HCT116 (cell line): ENCODE measurements around the gene PRND. TPM values are rescaled to one million over a fixed set of nuclear protein-coding genes. Genes with fewer than 3 reads are reported as not detected.

Experiments used
- ATAC-seq: fragments of 200-7000 bp; cut with Tn5 transposase; 2 replicates; pipeline ENCODE4 v1.9.1; 2020; ENCODE audit warnings: mild to moderate bottlenecking, moderate library complexity
- BruUV-seq: library from RNA; stranded (reverse); fragments of 400-500 nt; replicated peaks from 2 replicates; lab custom pipeline; 2021; lab: Mats Ljungman, UMichigan
- CTCF ChIA-PET: fragments of 300-600 bp; sonication (Branson Sonifier 250); formaldehyde crosslinking; loops from one replicate; lab custom pipeline; 2021; ENCODE audit warnings: antibody characterized with exemption; lab: Charles Lee
- POLR2A ChIA-PET: fragments of 300-600, 350-600 bp; sonication (Branson Sonifier 250); formaldehyde crosslinking; loops from one replicate; lab custom pipeline; 2021; ENCODE audit warnings: antibody characterized with exemption; lab: Charles Lee
- RAD21 ChIA-PET, 2 experiments: fragments of 300-600 bp; sonication (Branson Sonifier 250); formaldehyde crosslinking; loops; one replicate each; lab custom pipeline; 2023; ENCODE audit warnings: low total read pairs in 2 of 2; ENCODE audit not compliant: uncharacterized antibody in 2 of 2, unreplicated experiment in 2 of 2, low non-redundant PET in 1 of 2; lab: Charles Lee
- DNase-seq: peaks from one replicate; pipeline ENCODE4 v3.0.0-alpha.2; 2010; ENCODE audit warnings: low read depth, low spot score
- H2AFZ ChIP-seq: fragments of 200-600 bp; shearing (Covaris generic), sonication (generic); 2 replicates; pipeline ENCODE4 v1.6.1; 2017; ENCODE audit warnings: low read depth, mixed run types, mixed read lengths, antibody characterized with exemption, low read length; ENCODE audit not compliant: poor library complexity, severe bottlenecking
- H3K27ac ChIP-seq: 2 replicates; pipeline ENCODE4 v1.5.1; 2012; ENCODE audit warnings: low read depth, low read length
- H3K27me3 ChIP-seq: fragments of 200-600 bp; sonication (generic); 2 replicates; pipeline ENCODE4 v1.6.1; 2016; ENCODE audit warnings: mixed run types, low read length, mixed read lengths; ENCODE audit not compliant: insufficient read depth
- H3K36me3 ChIP-seq, 2 experiments: fragments of 200-500 bp in 1 of 2; fragments of 200-600 bp in 1 of 2; sonication (Bioruptor generic) in 1 of 2; sonication (generic) in 1 of 2; 2 replicates each; pipeline versions ENCODE4 v1.5.1 to v1.6.1; 2014 to 2016; ENCODE audit warnings: low read length in 2 of 2, inconsistent platforms in 1 of 2, mixed read lengths in 1 of 2, mixed run types in 1 of 2; ENCODE audit not compliant: insufficient read depth in 2 of 2, control insufficient read depth in 1 of 2
- H3K4me1 ChIP-seq, 2 experiments: fragments of 200-600 bp in 1 of 2; sonication (generic) in 1 of 2; 2 replicates each; pipeline versions ENCODE4 v1.5.1 to v1.6.1; 2012 to 2017; ENCODE audit warnings: low read length in 2 of 2, inconsistent platforms in 1 of 2, mild to moderate bottlenecking in 1 of 2, mixed read lengths in 1 of 2, mixed run types in 1 of 2, moderate library complexity in 1 of 2; ENCODE audit not compliant: insufficient read depth in 2 of 2, control insufficient read depth in 1 of 2
- H3K4me2 ChIP-seq: fragments of 200-600 bp; sonication (generic); 2 replicates; pipeline ENCODE4 v1.6.1; 2017; ENCODE audit warnings: mixed run types, low read length, mixed read lengths
- H3K4me3 ChIP-seq, 2 experiments: fragments of 200-600 bp in 1 of 2; sonication (generic) in 1 of 2; replicated peaks in 1 of 2; 2 replicates each; pipeline ENCODE4 v1.5.1; 2011 to 2016; ENCODE audit warnings: low read length in 2 of 2, control low read depth in 1 of 2, low read depth in 1 of 2, mild to moderate bottlenecking in 1 of 2, mixed read lengths in 1 of 2, mixed run types in 1 of 2
- H3K79me2 ChIP-seq: fragments of 200-600 bp; sonication (generic); 2 replicates; pipeline ENCODE4 v1.6.1; 2017; ENCODE audit warnings: mild to moderate bottlenecking, mixed run types, low read length, moderate library complexity, mixed read lengths; ENCODE audit not compliant: insufficient read depth
- H3K9ac ChIP-seq: fragments of 200-600 bp; sonication (generic); 2 replicates; pipeline ENCODE4 v1.6.1; 2016; ENCODE audit warnings: low read length, mixed read lengths
- H3K9me2 ChIP-seq: fragments of 200-600 bp; sonication (generic), shearing (Covaris generic); 2 replicates; pipeline ENCODE4 v1.6.1; 2017; ENCODE audit warnings: mixed run types, mild to moderate bottlenecking, moderate library complexity; ENCODE audit not compliant: insufficient read depth
- H3K9me3 ChIP-seq, 2 experiments: fragments of 200-500 bp in 1 of 2; fragments of 200-600 bp in 1 of 2; sonication (Bioruptor generic) in 1 of 2; sonication (generic) in 1 of 2; 2 replicates each; pipeline ENCODE4 v1.6.1; 2014 to 2017; ENCODE audit warnings: low read length in 2 of 2, mixed read lengths in 2 of 2, inconsistent platforms in 1 of 2, low read depth in 1 of 2, mild to moderate bottlenecking in 1 of 2, mixed run types in 1 of 2, moderate library complexity in 1 of 2; ENCODE audit not compliant: control insufficient read depth in 1 of 2, insufficient read depth in 1 of 2
- H4K20me1 ChIP-seq: fragments of 200-600 bp; sonication (generic), shearing (Covaris generic); 2 replicates; pipeline ENCODE4 v1.6.1; 2017; ENCODE audit warnings: mixed run types, mild to moderate bottlenecking, moderate library complexity; ENCODE audit not compliant: insufficient read depth
- ATF3 ChIP-seq: IDR thresholded peaks from 2 replicates; pipeline ENCODE4 v1.6.1; 2012
- CBX3 ChIP-seq: IDR thresholded peaks from 2 replicates; pipeline ENCODE4 v1.6.1; 2012; ENCODE audit warnings: low read depth
- CEBPB ChIP-seq: IDR thresholded peaks from 2 replicates; pipeline ENCODE4 v1.6.1; 2012; ENCODE audit warnings: low read depth
- CTCF ChIP-seq, 3 experiments: fragments of 200-600 bp in 1 of 3; sonication (generic) in 1 of 3; IDR thresholded peaks in 2 of 3; conservative IDR thresholded peaks in 1 of 3; 2 replicates each; pipeline ENCODE4 v1.5.1; 2012 to 2017; ENCODE audit warnings: low read depth in 2 of 3, low read length in 2 of 3, antibody characterized with exemption in 1 of 3, borderline replicate concordance in 1 of 3, control low read depth in 1 of 3, mild to moderate bottlenecking in 1 of 3, mixed read lengths in 1 of 3, mixed run types in 1 of 3, moderate library complexity in 1 of 3; ENCODE audit not compliant: insufficient read depth in 1 of 3
- ELF1 ChIP-seq: IDR thresholded peaks from 2 replicates; pipeline ENCODE4 v1.6.1; 2012; ENCODE audit warnings: low read depth, borderline replicate concordance
- EZH2 ChIP-seq: fragments of 200-600 bp; sonication (generic); IDR thresholded peaks from 2 replicates; pipeline ENCODE4 v1.6.1; 2017; ENCODE audit warnings: antibody characterized with exemption, mixed run types
- EZH2phosphoT487 ChIP-seq: fragments of 200-600 bp; IDR thresholded peaks from 2 replicates; pipeline ENCODE4 v1.6.1; 2018; ENCODE audit warnings: antibody characterized with exemption, borderline replicate concordance
- FOSL1 ChIP-seq: IDR thresholded peaks from 2 replicates; pipeline ENCODE4 v1.6.1; 2012; ENCODE audit warnings: low read depth
- JUND ChIP-seq: IDR thresholded peaks from 2 replicates; pipeline ENCODE4 v1.6.1; 2012
- MAX ChIP-seq: IDR thresholded peaks from 2 replicates; pipeline ENCODE4 v1.6.1; 2012
- POLR2A ChIP-seq: IDR thresholded peaks from 2 replicates; pipeline ENCODE4 v1.7.0; 2011; ENCODE audit warnings: borderline replicate concordance; ENCODE audit not compliant: insufficient read depth, insufficient read length; ENCODE audit errors: extremely low read depth
- POLR2AphosphoS5 ChIP-seq: IDR thresholded peaks from 2 replicates; pipeline ENCODE4 v1.6.1; 2011; ENCODE audit warnings: mild to moderate bottlenecking, low read depth, low read length, moderate library complexity
- RAD21 ChIP-seq: IDR thresholded peaks from 2 replicates; pipeline ENCODE4 v1.6.1; 2012; ENCODE audit warnings: low read depth, mild to moderate bottlenecking
- SIN3A ChIP-seq: IDR thresholded peaks from 2 replicates; pipeline ENCODE4 v1.6.1; 2012; ENCODE audit warnings: low read depth
- SP1 ChIP-seq: IDR thresholded peaks from 2 replicates; pipeline ENCODE4 v1.6.1; 2012; ENCODE audit warnings: low read depth
- SRF ChIP-seq: IDR thresholded peaks from 2 replicates; pipeline ENCODE4 v1.6.1; 2012; ENCODE audit warnings: low read depth
- TCF7L2 ChIP-seq: IDR thresholded peaks from 2 replicates; pipeline ENCODE4 v1.7.0; 2011; ENCODE audit warnings: borderline replicate concordance, inconsistent platforms; ENCODE audit not compliant: insufficient read depth, insufficient read length; ENCODE audit errors: extremely low read depth
- YY1 ChIP-seq: IDR thresholded peaks from 2 replicates; pipeline ENCODE4 v1.6.1; 2011; ENCODE audit warnings: low read length, low read depth, moderate library complexity, mild to moderate bottlenecking; ENCODE audit not compliant: insufficient replicate concordance; ENCODE audit errors: extremely low read depth
- ZBTB33 ChIP-seq: IDR thresholded peaks from 2 replicates; pipeline ENCODE4 v1.6.1; 2011; ENCODE audit warnings: mild to moderate bottlenecking, low read length, moderate library complexity; ENCODE audit not compliant: insufficient replicate concordance; ENCODE audit errors: extremely low read depth
- ZFX ChIP-seq: fragments of 450-650 bp; IDR thresholded peaks from 2 replicates; pipeline ENCODE4 v1.6.1; 2017
- intact Hi-C: fragments of 100-400 bp; cut with micrococcal nuclease; formaldehyde crosslinking; loops from 2 replicates; pipeline ENCODE4 v1.10.0; 2022
- total RNA-seq: library from RNA; stranded (reverse); gene quantifications from one replicate; pipeline ENCODE4 v1.2.1, GENCODE V29; 2021; ENCODE audit not compliant: unreplicated experiment
- TF ChIP-seq, protein P1 (sequence below): IDR thresholded peaks from 2 replicates; pipeline ENCODE4 v1.6.1; 2012; ENCODE audit warnings: low read depth

Gene PRND
- total RNA-seq, 1 experiment from 2014 or later = not detected

DNA sequence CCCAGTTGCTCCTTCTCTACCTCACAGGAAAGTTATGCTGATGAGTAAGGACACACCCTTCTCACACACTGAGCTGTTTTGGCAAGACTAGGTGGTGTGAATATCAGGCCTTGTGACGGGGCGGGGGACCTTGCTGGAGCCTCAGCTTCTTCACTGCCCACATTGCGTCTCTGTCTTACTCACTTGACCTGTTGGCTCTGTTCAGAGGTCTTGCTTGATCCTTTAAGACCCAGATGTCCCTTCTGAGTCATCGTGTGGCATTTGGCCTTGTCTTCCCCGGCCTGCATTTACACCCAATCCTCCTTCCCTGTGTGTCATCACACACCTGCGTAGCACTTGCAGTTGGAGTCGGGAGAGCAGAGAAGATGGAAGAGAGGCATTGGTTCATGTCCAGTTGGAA lies 8.3 kb upstream of the PRND start:
- ChIA-PET CTCF (interaction anchor here (0.9 to 1.1 kb wide), 2 partner anchors 100 to 423 kb away, joined by 3 to 6 read pairs; no protein-coding TSS in a partner anchor), RAD21 (no interaction called here), POLR2A (no interaction called here)
- no peak overlapping the region for H3K9ac ChIP-seq
- peak; percentile 90 for ATAC-seq
- peaks cover 10 to 19% of the 10 kb centered on the region in 2 experiments for H3K4me1 ChIP-seq
- no peaks in the 10 kb centered on the region for H3K9me3 ChIP-seq
- H3K4me2 ChIP-seq = peak overlapping the region; percentile 58
- intact Hi-C loops = no loop called here
- H2AFZ ChIP-seq = peak overlapping the region; percentile 52
- no peak overlapping the region for H3K27ac ChIP-seq
- no peaks in the 10 kb centered on the region for H3K9me2 ChIP-seq
- no TSS peak for BruUV-seq
- H4K20me1 ChIP-seq = no peaks in the 10 kb centered on the region
- H3K27me3 ChIP-seq = no peaks in the 10 kb centered on the region
- H3K4me3 ChIP-seq = peak overlapping the region in 1 of 2 experiments; percentile 28; a peak in 2 of 4 replicates
- H3K36me3 ChIP-seq = no peaks in the 10 kb centered on the region
- peak; percentile 79 for DNase-seq
- H3K79me2 ChIP-seq = no peaks in the 10 kb centered on the region
- TF ChIP-seq JUND (peak; percentile 84), CBX3 (no peak; the same call in none of the 2 replicates), CTCF (IDR thresholded peaks at IDR 0.05 in 2 of 3, conservative IDR thresholded peaks at IDR 0.05 in 1 of 3; ENCODE audit: borderline replicate concordance in 1 of 3, insufficient read depth in 1 of 3, low read depth in 2 of 3, low read length in 2 of 3) (no peak), POLR2AphosphoS5 (peak; percentile 25; the same call in 1 of the 2 replicates), POLR2A (no peak), ATF3 (no peak; the same call in 1 of the 2 replicates), ZBTB33 (no peak), RAD21 (peak; percentile 18; the same call in 1 of the 2 replicates), ZFX (no peak), EZH2phosphoT487 (no peak), EZH2 (no peak), YY1 (no peak), SP1 (peak; percentile 82), CEBPB (peak; percentile 76), FOSL1 (peak; percentile 87), ELF1 (no peak), MAX (peak; percentile 76), SIN3A (peak; percentile 51; the same call in 1 of the 2 replicates), SRF (0 out of 2 replicates have a peak, but pooled peaks have one; percentile 54), TCF7L2 (no peak)
- TF ChIP-seq, protein P1, sequence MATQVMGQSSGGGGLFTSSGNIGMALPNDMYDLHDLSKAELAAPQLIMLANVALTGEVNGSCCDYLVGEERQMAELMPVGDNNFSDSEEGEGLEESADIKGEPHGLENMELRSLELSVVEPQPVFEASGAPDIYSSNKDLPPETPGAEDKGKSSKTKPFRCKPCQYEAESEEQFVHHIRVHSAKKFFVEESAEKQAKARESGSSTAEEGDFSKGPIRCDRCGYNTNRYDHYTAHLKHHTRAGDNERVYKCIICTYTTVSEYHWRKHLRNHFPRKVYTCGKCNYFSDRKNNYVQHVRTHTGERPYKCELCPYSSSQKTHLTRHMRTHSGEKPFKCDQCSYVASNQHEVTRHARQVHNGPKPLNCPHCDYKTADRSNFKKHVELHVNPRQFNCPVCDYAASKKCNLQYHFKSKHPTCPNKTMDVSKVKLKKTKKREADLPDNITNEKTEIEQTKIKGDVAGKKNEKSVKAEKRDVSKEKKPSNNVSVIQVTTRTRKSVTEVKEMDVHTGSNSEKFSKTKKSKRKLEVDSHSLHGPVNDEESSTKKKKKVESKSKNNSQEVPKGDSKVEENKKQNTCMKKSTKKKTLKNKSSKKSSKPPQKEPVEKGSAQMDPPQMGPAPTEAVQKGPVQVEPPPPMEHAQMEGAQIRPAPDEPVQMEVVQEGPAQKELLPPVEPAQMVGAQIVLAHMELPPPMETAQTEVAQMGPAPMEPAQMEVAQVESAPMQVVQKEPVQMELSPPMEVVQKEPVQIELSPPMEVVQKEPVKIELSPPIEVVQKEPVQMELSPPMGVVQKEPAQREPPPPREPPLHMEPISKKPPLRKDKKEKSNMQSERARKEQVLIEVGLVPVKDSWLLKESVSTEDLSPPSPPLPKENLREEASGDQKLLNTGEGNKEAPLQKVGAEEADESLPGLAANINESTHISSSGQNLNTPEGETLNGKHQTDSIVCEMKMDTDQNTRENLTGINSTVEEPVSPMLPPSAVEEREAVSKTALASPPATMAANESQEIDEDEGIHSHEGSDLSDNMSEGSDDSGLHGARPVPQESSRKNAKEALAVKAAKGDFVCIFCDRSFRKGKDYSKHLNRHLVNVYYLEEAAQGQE = no peak
